GM21786 (cell line): Measurements from ENCODE around the gene ERH.
"Not testable (repeated sequence)": the region's sequence is repeated elsewhere in the genome, so short reads cannot be mapped to it uniquely, and the experiment has no call there.

Experiments used
- ATAC-seq: cut with Tn5 transposase; IDR thresholded peaks from one replicate; pipeline ENCODE4 v1.9.1; 2021; ENCODE audit not compliant: unreplicated experiment

The ERH gene

GRCh38 chr14:69398053-69398817, at the start of gene ERH, which contains the start of gene SLC39A9:
Gene ERH (minus strand): TSS chr14:69398299. CDS start chr14:69398233, 66 bp downstream.
Gene SLC39A9 (plus strand): TSS chr14:69398692. CDS start chr14:69399370, 678 bp downstream.
- peak; percentile 84 for ATAC-seq

DNA sequence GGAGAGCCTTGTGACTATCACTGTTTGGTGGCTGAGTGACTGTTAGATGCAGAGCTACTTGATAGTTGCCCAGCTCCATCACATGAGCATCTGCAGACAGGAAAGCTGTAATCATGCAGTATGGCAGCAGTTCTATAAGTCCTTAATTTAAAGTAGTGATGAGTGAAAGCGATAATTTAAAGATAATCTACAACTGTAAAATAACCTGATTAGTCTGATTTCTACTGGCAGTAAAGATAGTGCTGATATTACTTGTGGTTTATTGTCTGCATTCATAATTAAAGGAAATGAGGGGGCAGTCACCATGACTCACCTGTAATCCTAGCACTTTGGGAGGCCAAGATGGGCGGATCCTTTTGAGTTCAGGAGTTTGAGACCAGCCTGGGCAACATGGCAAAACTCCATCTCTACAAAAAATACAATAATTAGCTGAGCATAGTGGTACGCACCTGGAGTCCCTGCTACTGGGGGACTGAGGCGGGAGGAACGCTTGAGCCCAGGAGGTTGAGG, 45.3 kb upstream of the ERH start:
- no peak for ATAC-seq

DNA sequence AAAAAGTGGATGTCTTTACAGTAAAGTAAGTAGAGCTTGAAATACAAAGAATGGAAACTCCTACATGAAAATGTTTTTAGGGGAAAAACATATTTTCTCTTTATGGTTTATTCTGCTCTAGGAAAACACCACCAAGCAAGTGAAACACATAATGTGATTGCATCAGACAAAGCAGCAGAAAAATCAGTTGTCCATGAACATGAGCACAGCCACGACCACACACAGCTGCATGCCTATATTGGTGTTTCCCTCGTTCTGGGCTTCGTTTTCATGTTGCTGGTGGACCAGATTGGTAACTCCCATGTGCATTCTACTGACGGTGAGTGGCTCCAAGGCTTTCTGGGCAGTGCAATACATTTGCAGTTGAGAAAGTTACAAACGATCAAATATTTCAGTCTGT, 43.8 kb upstream of the ERH start:
- ATAC-seq = peak; percentile 85

GRCh38 chr14:69439521-69440270, 41.6 kb upstream of the ERH start:
- no peak for ATAC-seq

GRCh38 chr14:69432364-69432763, 34.3 kb upstream of the ERH start:
- no peak for ATAC-seq

DNA sequence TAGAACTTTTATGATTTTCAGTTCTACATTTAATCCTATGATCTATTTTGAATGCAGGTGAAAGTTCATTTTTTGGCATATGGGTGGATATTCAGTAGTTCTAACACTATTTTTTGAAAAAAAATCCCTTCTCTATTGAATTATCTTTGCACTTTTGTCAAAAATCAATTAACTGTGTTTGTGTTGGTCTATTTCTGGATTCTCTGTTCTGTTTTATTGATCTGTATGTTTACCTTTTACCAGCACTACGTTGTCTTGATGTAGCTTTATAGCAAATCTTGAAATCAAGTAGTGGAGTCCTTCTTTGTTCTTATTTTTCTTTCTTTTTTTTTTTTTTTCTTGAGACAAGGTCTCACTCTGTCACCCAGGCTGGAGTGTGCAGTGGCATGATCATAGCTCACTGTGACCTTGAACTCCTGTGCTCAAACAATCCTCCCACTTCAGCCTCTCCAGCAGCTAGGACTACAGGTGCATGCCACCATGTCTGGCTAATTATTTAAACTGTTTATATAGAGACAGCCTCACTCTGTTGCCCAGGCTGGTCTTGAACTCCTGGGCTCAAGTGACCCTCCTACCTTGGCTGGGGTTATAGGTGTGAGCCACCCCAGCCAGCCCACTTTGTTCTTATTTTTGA, 32.3 kb upstream of the ERH start:
- ATAC-seq = no peak

DNA sequence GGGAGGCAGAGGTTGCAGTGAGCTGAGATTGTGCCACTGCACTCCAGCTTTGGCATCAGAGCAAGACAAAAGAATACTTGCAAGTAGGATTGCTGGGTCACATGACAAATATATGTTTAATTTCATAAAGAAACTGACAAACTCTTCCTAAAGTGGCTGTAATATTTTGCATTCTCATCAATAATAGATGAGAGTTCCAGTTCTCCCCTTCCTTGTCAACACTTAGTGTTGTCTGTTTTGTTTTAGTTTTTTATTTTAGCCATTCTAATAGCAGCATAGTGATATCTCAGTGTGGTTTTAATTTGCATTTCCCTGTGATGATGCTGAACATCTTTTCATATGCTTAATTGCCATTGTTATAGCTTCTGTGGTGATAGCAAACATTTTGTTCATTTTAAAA, 31.5 kb upstream of the ERH start:
- no peak for ATAC-seq

DNA sequence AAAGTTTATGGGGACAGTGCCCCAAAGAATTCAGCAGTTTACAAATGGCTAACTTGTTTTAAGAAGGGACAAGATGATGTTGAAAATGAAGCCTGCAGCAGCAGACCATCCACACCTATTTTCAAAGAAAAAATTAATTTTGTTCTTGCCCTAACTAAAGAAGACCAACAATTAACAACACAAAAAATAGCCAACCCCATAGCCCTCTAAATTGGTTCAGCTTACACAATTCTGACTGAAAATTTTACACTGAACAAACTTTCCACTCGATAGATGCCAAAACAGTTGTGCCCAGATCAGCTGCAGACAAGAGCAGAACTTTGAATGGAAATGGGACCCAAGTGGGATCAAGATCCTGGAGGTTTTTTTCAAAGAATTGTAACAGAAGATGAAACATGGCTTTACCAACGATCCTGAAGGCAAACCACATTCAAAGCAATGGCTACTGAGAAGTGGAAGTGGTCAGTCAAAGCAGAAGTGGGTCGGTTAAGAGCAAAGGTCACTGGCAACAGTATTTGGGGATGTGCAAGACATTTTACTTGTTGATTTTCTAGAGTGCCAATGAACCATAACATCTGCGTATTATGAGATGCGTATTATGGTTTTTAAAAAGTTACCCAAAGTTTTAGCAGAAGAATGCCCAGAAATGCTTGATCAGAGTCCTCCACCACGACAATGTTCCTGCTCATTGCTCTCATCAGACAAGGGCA, 30.3 kb upstream of the ERH start:
- ATAC-seq = no peak

GRCh38 chr14:69427596-69427995, 29.5 kb upstream of the ERH start:
- no peak for ATAC-seq

DNA sequence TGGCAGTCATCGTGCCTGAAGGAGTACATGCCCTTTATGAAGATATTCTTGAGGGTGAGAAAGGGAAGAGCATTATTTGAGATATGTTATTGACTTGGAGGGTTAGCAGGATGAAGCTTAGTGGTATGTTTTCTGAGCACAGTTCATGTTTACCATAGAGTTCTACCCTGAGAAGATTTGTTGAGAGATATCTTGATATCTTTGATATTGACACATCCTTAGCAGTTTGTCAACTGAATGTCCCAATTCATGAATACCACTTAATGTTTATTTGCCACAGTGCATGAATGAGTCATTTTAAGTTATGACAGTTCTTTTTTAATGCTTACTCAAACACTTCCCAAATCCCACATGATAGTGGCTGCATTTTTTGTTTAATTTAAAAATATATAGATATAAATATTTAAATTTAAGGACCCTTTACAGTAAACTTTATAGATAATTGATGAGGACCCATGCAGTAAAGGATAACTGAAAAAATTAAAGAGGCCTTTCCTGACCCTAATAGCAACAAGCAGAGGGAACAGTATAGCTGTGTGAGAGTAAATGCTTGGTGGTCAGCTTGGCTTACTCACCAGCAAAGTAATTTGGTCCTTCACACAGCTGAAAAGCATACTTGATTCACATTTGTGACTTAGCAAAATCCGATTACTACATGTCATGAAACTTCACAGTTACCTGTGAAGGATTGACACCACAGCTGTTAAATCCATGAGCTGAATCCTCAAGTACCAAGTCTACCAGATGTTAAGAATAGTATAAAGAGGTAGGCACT, 26.2 kb upstream of the ERH start:
- no peak for ATAC-seq

DNA sequence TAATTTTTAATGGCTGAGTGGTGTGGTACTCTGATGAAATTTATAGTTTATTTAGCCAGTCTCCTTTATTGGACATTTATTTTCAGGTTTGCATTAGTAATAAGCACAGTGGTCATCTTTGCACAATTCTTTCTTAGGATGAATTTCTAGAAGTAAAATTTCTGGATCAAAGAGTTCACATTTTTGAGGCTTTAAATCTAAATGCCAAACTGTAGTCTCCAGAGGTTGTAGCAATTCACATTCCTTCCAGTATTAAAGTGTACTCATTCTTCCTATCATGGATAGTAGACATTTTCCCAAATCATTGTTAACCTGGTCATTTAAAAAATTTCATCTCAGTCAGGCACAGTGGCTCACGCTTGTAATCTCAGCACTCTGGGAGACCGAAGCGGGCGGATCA, 25.2 kb upstream of the ERH start:
- no peak for ATAC-seq

GRCh38 chr14:69416087-69416486, 18.0 kb upstream of the ERH start:
- not testable (repeated sequence) for ATAC-seq

DNA sequence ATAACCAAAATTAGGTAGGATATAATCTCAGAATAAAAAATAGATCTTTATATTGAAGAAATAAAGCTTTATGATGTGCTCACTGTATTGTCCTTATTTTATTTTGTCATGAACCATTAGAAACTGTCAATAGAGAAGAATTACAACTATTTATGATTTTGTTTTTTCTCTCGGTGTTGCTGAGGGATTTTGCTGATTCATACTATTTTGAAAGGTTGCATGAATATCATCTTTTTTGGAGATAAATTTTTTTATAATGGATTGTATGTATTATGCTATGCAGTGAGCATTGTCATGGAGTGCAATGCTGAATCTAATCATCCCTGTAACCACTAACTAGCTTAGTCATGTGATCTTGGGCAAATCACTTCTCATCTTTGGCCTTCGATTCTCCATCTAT, 15.4 kb upstream of the ERH start:
- ATAC-seq = no peak

DNA sequence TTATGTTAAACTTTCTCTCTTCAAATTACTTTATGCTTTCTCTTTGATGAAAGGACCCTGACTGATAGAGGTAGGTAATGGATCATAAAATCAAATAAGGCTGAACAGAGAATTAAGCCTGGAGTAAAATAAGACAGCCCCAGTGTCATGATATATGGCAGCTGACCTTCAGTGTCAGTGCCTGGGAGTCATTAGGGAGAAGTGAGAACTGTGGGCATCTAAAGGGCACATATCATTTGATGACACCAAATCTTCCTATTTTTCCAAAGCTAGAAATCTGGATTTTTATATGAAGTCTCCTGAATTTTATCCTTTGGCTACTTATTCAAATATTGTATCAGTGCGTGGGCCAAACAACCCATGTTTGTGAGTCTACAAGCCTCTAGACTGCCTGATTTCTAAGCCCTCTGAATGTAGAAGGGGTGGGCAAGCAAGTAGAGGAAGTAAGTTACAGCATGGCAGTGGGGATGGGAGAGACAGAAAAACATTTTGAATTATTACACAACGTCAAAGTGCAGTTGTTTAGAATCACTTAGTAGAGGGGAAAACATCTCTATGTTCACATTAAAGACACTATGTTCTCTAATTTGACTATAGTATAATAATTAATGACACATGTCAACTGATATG, 10.3 kb upstream of the ERH start:
- ATAC-seq = no peak

- no peak for ATAC-seq
Observed at GRCh38 chr14:69405762-69406161, 7.7 kb upstream of the ERH start.

DNA sequence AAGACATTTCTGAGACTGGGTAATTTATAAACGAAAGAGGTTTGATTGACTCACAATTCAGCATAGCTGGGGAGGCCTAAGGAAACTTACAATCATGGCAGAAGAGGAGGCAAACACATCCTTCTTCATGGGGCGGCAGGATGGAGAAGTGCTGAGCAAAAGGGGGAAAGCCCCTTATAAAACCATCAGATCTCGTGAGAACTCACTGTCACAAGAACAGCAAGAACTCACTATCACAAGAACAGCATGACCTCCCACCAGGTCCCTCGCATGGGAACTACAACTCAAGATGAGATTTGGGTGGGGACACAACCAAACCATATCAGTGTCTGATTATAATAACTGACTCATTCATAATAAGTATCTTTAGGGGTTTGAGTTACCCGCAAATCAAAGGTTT, 6.8 kb upstream of the ERH start:
- no peak for ATAC-seq

- no peak for ATAC-seq
Observed at GRCh38 chr14:69404478-69404877, 6.4 kb upstream of the ERH start.

- ATAC-seq = no peak
Observed at GRCh38 chr14:69401841-69402240, 3.7 kb upstream of the ERH start.

DNA sequence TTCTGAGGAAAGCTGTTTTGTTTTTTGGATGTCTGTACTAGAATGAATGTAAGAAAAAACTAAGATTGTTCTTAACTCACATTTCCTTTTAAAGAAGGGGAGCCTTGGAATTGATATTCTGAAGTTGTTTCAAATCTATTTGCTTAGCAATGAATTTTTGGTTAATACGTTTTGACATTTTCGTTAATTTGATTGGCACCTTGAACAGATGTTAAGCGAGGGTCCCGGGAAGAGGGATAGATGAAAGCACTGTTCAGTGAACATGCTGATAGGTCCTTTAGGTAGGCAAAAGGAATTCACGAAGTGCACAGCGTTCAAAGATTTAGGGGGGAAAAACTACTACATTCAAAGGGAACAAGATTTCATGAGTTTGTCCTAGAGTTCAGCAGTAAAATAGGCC, 2.1 kb upstream of the ERH start:
- no peak for ATAC-seq

DNA sequence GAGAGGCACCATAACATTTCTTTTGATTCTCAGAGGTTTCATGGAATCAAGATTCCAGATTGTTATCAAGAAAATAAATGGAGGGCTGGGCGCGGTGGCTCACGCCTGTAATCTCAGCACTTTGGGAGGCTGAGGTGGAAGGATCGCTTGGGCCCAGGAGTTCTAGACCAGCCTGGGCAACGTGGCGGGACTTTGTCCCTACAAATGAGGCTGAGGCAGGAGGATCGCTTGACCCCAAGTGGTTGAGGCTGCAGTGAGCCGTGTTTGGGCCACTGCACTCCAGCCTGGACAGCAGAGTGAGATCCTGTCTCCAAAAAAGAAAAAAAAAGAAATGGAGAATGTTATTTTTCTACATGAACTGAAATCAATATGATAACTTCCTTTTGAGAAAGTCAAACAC, 1.7 kb upstream of the ERH start:
- ATAC-seq = no peak
